GM18909 (cell line): Measurements from ENCODE around the gene SLC15A3.

Experiments
- ATAC-seq: cut with Tn5 transposase; IDR thresholded peaks from one replicate; pipeline ENCODE4 v1.9.1; 2021; ENCODE audit warnings: mild to moderate bottlenecking; ENCODE audit not compliant: unreplicated experiment, poor library complexity

The SLC15A3 gene

GRCh38 chr11:60900673-60901404 lies 51.1 kb downstream of the SLC15A3 start:
- ATAC-seq: no peak

GRCh38 chr11:60899977-60900376 lies 52.0 kb downstream of the SLC15A3 start:
- no peak for ATAC-seq

DNA sequence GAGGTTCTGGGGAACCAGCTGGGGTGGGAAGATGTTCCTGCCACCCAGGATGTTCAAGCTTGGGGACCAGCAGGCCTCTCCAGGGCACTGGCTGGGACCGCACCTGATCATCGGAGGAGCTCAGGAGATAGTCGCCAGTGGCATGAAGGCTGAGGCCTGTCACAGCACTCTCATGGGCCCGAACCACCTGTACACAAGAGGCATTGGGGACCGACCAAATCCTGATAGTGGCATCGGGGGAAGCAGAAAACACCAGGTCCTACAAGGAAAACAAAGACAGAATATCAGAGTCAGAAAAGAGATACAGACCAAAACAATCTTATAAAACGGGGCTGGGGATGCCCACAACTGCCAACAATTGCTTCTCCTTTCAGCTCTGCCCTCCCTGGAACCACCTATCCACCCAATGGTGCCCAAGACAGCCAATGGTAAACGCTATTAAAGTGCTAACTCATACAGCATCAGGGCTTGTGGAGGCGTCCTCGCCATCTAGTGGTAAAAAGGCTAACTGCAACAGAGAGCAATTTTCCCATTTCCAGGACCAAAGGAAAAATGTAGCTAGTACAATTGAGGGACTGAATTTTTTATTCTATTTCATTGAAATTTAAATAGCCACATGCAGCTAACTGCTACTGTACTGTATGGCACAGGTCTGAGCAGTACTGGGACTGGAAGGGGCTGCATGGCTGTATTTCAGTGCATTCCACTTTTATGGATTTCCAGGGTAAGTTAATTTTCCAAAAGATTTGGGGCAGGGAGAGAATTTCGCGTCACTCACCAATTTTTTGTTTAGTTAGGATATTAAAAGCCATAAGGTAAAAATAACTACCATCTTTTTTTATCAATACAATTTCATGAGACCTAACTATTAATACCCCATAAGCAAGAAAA lies 52.7 kb downstream of the SLC15A3 start:
- no peak for ATAC-seq

DNA sequence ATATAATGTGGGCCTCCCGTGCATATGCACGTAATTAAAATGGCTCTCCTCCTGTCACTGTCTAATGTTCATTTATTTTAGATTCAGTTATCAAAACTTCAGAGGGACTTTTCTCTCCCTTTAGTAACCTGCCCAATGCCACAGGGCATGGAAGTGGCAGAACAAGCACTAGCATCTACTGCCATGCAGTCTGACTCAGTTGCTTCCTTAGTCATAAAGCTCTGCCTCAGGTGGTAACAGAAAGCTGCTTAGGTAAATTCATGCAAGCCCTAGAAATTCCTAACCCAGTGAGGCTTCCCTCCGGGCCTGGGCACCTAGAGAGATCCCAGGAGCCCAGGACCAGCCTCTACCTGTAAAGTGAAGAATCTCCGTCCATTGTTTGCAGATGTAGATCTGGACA lies 54.5 kb downstream of the SLC15A3 start:
- ATAC-seq: no peak

DNA sequence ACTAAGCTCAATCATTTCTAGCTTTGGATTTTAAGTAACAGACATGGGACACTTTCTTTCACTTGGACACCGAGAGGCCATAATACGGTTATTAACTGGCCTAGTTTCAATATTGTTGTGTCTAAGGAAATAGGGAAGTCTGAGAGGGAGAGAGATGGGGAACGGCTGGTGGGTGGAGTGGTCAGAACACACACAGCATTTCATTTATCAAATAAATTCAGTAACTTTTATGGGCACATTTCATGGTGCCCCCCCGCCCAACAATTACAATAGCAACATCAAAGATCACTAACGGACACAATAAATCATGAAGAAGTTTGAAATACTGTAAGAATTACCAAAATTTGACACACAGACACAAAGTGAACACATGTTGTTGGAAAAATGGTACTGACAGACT lies 56.3 kb downstream of the SLC15A3 start:
- ATAC-seq: no peak

DNA sequence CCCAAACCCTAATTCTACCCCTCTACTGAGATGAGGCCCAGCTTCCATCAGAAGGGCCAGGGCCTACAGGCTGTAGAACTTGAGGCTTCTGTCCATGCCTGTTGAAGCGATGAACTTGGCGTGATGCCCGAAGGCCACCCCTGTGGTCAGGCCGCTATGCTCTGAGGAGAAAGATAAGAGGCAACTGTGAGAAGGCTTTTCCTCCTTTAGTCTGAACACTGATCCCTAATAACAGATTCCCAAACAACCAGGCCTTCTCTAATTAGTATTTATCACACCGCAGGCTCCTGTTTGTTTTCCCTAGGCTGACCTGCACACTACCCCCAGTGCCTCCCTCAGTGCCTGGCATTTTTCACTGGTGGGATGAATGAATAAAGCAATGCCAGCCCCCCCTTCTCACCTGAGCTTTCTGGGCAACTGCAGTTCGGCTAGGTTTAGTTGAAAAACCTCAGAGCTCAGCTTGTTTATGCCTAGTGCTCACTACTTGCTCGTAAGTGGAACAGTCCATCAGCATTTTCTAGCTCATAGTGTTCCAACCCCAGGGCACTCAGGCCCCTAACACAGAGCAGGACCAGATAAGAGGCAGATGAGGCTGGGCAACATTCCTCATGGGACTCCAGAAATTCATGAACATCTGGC lies 60.8 kb downstream of the SLC15A3 start:
- ATAC-seq: no peak

GRCh38 chr11:60890696-60891095 lies 61.3 kb downstream of the SLC15A3 start:
- ATAC-seq: no peak

GRCh38 chr11:60889869-60890311 lies 62.1 kb downstream of the SLC15A3 start:
- no peak for ATAC-seq

- peak; percentile 50 for ATAC-seq
Observed at GRCh38 chr11:60887556-60887955, 64.4 kb downstream of the SLC15A3 start.
